SK-N-SH (cell line): ENCODE data around the gene ICA1. TPM values are rescaled to one million over a fixed set of nuclear protein-coding genes. Genes with fewer than 3 reads are reported as not detected.

Experiments
- CTCF ChIA-PET: fragments of 300-600, 350-600 bp; formaldehyde crosslinking; extraction: SDS; loops from one replicate; lab custom pipeline; 2021; lab: Yijun Ruan, JAX
- POLR2A ChIA-PET: fragments of 350-600 bp; sonication (Branson Sonifier 250); formaldehyde crosslinking; extraction: SDS; loops from one replicate; lab custom pipeline; 2020; ENCODE audit warnings: antibody characterized with exemption, inconsistent platforms; lab: Yijun Ruan, JAX
- DNase-seq: peaks from one replicate; pipeline ENCODE4 v3.0.0; 2012
- H2AFZ ChIP-seq: fragments of 200-600 bp; sonication (generic); 2 replicates; pipeline ENCODE4 v1.8.1; 2016; ENCODE audit warnings: antibody characterized with exemption, mild to moderate bottlenecking, low read depth
- H3F3A ChIP-seq: fragments of 200-600 bp; sonication (generic); replicated peaks from 2 replicates; pipeline ENCODE3; 2016; ENCODE audit warnings: antibody characterized with exemption, mild to moderate bottlenecking; ENCODE audit not compliant: insufficient read depth
- H3K27ac ChIP-seq, 2 experiments: fragments of 200-500 bp in 1 of 2; fragments of 200-600 bp in 1 of 2; sonication (Bioruptor generic) in 1 of 2; sonication (generic), shearing (Covaris generic) in 1 of 2; 2 replicates each; pipeline versions ENCODE4 v1.5.1 to v1.6.1; 2014 to 2016; ENCODE audit warnings: low read depth in 2 of 2, inconsistent platforms in 1 of 2, low read length in 1 of 2, mild to moderate bottlenecking in 1 of 2, mixed read lengths in 1 of 2
- H3K27me3 ChIP-seq: fragments of 200-600 bp; sonication (generic), shearing (Covaris generic); 2 replicates; pipeline ENCODE4 v1.6.1; 2016; ENCODE audit warnings: mixed run types; ENCODE audit not compliant: insufficient read depth
- H3K36me3 ChIP-seq, 2 experiments: fragments of 200-500 bp in 1 of 2; fragments of 200-600 bp in 1 of 2; sonication (Bioruptor generic) in 1 of 2; sonication (generic) in 1 of 2; replicated peaks in 1 of 2; 2 replicates each; pipeline versions ENCODE3 to v1.5.1; 2014 to 2016; ENCODE audit warnings: low read length in 1 of 2, mild to moderate bottlenecking in 1 of 2; ENCODE audit not compliant: insufficient read depth in 2 of 2, control insufficient read depth in 1 of 2
- H3K4me1 ChIP-seq, 2 experiments: fragments of 200-500 bp in 1 of 2; fragments of 200-600 bp in 1 of 2; sonication (Bioruptor generic) in 1 of 2; sonication (generic), shearing (Covaris generic) in 1 of 2; 2 replicates each; pipeline versions ENCODE4 v1.5.1 to v1.6.1; 2014 to 2016; ENCODE audit warnings: low read depth in 1 of 2, low read length in 1 of 2, mixed run types in 1 of 2; ENCODE audit not compliant: insufficient read depth in 2 of 2, control insufficient read depth in 1 of 2
- H3K4me2 ChIP-seq: fragments of 200-600 bp; sonication (generic), shearing (Covaris generic); 2 replicates; pipeline ENCODE4 v1.6.1; 2017; ENCODE audit warnings: mixed run types
- H3K4me3 ChIP-seq, 2 experiments: fragments of 200-500 bp in 1 of 2; fragments of 200-600 bp in 1 of 2; sonication (Bioruptor generic) in 1 of 2; sonication (generic), shearing (Covaris generic) in 1 of 2; 2 replicates each; pipeline versions ENCODE4 v1.5.1 to v1.8.1; 2014 to 2016; ENCODE audit warnings: low read depth in 2 of 2, inconsistent platforms in 1 of 2, low read length in 1 of 2, mild to moderate bottlenecking in 1 of 2, mixed read lengths in 1 of 2, moderate library complexity in 1 of 2
- H3K79me2 ChIP-seq: fragments of 200-600 bp; sonication (generic); 2 replicates; pipeline ENCODE4 v1.8.1; 2017; ENCODE audit warnings: mild to moderate bottlenecking; ENCODE audit not compliant: insufficient read depth
- H3K9ac ChIP-seq: fragments of 200-600 bp; sonication (generic); 2 replicates; pipeline ENCODE4 v1.6.1; 2017; ENCODE audit warnings: mixed run types
- H3K9me2 ChIP-seq: fragments of 200-600 bp; sonication (generic); 2 replicates; pipeline ENCODE4 v1.6.1; 2017; ENCODE audit warnings: mixed run types
- H3K9me3 ChIP-seq: fragments of 200-600 bp; sonication (generic); 2 replicates; pipeline ENCODE4 v1.6.1; 2017; ENCODE audit warnings: mixed run types, mild to moderate bottlenecking, moderate library complexity
- H4K20me1 ChIP-seq: fragments of 200-600 bp; sonication (generic); 2 replicates; pipeline ENCODE4 v1.6.1; 2017; ENCODE audit warnings: mild to moderate bottlenecking, mixed run types; ENCODE audit not compliant: insufficient read depth
- CHD2 ChIP-seq: fragments of 150-350 bp; IDR thresholded peaks from 2 replicates; pipeline ENCODE4 v1.6.1; 2018; ENCODE audit warnings: low read length; ENCODE audit not compliant: partially characterized antibody
- EZH2phosphoT487 ChIP-seq: fragments of 200-600 bp; sonication (generic); IDR thresholded peaks from 2 replicates; pipeline ENCODE4 v1.6.1; 2017; ENCODE audit warnings: low read depth, mixed run types, mild to moderate bottlenecking, antibody characterized with exemption, moderate library complexity, borderline replicate concordance
- MEF2A ChIP-seq: IDR thresholded peaks from 2 replicates; pipeline ENCODE4 v1.4.0; 2012; ENCODE audit warnings: low read depth, borderline replicate concordance
- MXI1 ChIP-seq: IDR thresholded peaks from 2 replicates; pipeline ENCODE4 v1.6.1; 2012; ENCODE audit warnings: mild to moderate bottlenecking, low read depth, low read length, improper control_type of control experiment
- NFIC ChIP-seq: IDR thresholded peaks from 2 replicates; pipeline ENCODE4 v1.4.0; 2012; ENCODE audit warnings: borderline replicate concordance
- NRF1 ChIP-seq: IDR thresholded peaks from 2 replicates; pipeline ENCODE4 v1.6.1; 2012; ENCODE audit warnings: low read depth, mild to moderate bottlenecking, low read length
- POLR2AphosphoS5 ChIP-seq: IDR thresholded peaks from 2 replicates; pipeline ENCODE4 v1.6.1; 2012; ENCODE audit warnings: low read depth, low read length
- RAD21 ChIP-seq: IDR thresholded peaks from 2 replicates; pipeline ENCODE4 v1.6.1; 2012; ENCODE audit warnings: mild to moderate bottlenecking, low read length
- RCOR1 ChIP-seq: fragments of 150-350 bp; IDR thresholded peaks from 2 replicates; pipeline ENCODE4 v1.6.1; 2017; ENCODE audit warnings: antibody characterized with exemption, low read length
- RFX5 ChIP-seq: IDR thresholded peaks from 2 replicates; pipeline ENCODE4 v1.6.1; 2012; ENCODE audit warnings: mild to moderate bottlenecking, improper control_type of control experiment, low read length
- RXRA ChIP-seq: IDR thresholded peaks from 2 replicates; pipeline ENCODE4 v1.4.0; 2012; ENCODE audit warnings: low read depth, mild to moderate bottlenecking, borderline replicate concordance
- SIN3A ChIP-seq: IDR thresholded peaks from 2 replicates; pipeline ENCODE4 v1.6.1; 2012; ENCODE audit warnings: low read depth, mild to moderate bottlenecking, low read length, moderate library complexity, borderline replicate concordance
- SMC3 ChIP-seq: IDR thresholded peaks from 2 replicates; pipeline ENCODE4 v1.6.1; 2012; ENCODE audit warnings: low read depth, low read length, improper control_type of control experiment
- TAF1 ChIP-seq: IDR thresholded peaks from 2 replicates; pipeline ENCODE4 v1.6.1; 2012; ENCODE audit warnings: low read depth, mild to moderate bottlenecking, low read length, moderate library complexity, borderline replicate concordance
- TCF12 ChIP-seq: IDR thresholded peaks from 2 replicates; pipeline ENCODE4 v1.4.0; 2012
- TEAD4 ChIP-seq: IDR thresholded peaks from 2 replicates; pipeline ENCODE4 v1.4.0; 2012; ENCODE audit warnings: mild to moderate bottlenecking, borderline replicate concordance; ENCODE audit not compliant: insufficient read depth
- WGBS: methylation state at CpG from one replicate; pipeline ENCODE4 v1.1.6; 2017; ENCODE audit warnings: low lambda C conversion rate; 5-methylcytosine and 5-hydroxymethylcytosine counted together
- polyA plus RNA-seq, 3 experiments: library from polyadenylated mRNA; depleted of rRNA; stranded (reverse); fragments of >200 nt; gene quantifications; 2 replicates each; pipeline ENCODE4 v1.2.3, GENCODE V29; 2012
- TF ChIP-seq, protein P1 (sequence below): fragments of 150-350 bp; IDR thresholded peaks from 2 replicates; pipeline ENCODE4 v1.6.1; 2016; ENCODE audit warnings: mild to moderate bottlenecking, low read depth, low read length
- TF ChIP-seq, protein P2 (sequence below): IDR thresholded peaks from 2 replicates; pipeline ENCODE4; 2012
- TF ChIP-seq, protein P3 (sequence below): fragments of 150-350 bp; IDR thresholded peaks from 2 replicates; pipeline ENCODE4 v1.6.1; 2017; ENCODE audit warnings: antibody characterized with exemption, low read length, low read depth, borderline replicate concordance

ICA1 gene
- polyA plus RNA-seq, 1 of the 3 experiments (the other 2 are of a cell fraction), result 2.4 TPM

GRCh38 chr7:8310876-8311275 is 48.9 kb upstream of the ICA1 start:
- CTCF ChIA-PET, result interaction anchor here (0.7 to 1.2 kb wide), 5 partner anchors 15 to 113 kb away, joined by 3 to 4 read pairs (median 3); no protein-coding TSS in a partner anchor
- 20% methylated on average over 1 of the region's 1 CpG for WGBS

GRCh38 chr7:8305625-8306388 is 43.8 kb upstream of the ICA1 start:
- DNase-seq, result no peak
- Histone ChIP-seq H3K4me2 (no peak overlapping the region), H3K79me2 (no peaks in the 10 kb centered on the region), H2AFZ (no peak overlapping the region), H3K4me3 (no peak overlapping the region), H3K36me3 (no peaks in the 10 kb centered on the region), H4K20me1 (no peaks in the 10 kb centered on the region), H3K4me1 (no peaks in the 10 kb centered on the region), H3K27ac (no peak overlapping the region), H3K9ac (no peak overlapping the region), H3K9me3 (no peaks in the 10 kb centered on the region), H3F3A (no peaks in the 10 kb centered on the region), H3K9me2 (no peaks in the 10 kb centered on the region), H3K27me3 (no peaks in the 10 kb centered on the region)
- no peak for TF ChIP-seq RAD21
- TF ChIP-seq, protein P1, sequence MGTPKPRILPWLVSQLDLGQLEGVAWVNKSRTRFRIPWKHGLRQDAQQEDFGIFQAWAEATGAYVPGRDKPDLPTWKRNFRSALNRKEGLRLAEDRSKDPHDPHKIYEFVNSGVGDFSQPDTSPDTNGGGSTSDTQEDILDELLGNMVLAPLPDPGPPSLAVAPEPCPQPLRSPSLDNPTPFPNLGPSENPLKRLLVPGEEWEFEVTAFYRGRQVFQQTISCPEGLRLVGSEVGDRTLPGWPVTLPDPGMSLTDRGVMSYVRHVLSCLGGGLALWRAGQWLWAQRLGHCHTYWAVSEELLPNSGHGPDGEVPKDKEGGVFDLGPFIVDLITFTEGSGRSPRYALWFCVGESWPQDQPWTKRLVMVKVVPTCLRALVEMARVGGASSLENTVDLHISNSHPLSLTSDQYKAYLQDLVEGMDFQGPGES, result no peak
- TF ChIP-seq, protein P2, sequence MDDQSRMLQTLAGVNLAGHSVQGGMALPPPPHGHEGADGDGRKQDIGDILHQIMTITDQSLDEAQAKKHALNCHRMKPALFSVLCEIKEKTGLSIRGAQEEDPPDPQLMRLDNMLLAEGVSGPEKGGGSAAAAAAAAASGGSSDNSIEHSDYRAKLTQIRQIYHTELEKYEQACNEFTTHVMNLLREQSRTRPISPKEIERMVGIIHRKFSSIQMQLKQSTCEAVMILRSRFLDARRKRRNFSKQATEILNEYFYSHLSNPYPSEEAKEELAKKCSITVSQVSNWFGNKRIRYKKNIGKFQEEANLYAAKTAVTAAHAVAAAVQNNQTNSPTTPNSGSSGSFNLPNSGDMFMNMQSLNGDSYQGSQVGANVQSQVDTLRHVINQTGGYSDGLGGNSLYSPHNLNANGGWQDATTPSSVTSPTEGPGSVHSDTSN, result no peak
- TF ChIP-seq, protein P3, sequence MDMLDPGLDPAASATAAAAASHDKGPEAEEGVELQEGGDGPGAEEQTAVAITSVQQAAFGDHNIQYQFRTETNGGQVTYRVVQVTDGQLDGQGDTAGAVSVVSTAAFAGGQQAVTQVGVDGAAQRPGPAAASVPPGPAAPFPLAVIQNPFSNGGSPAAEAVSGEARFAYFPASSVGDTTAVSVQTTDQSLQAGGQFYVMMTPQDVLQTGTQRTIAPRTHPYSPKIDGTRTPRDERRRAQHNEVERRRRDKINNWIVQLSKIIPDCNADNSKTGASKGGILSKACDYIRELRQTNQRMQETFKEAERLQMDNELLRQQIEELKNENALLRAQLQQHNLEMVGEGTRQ, result no peak
- no peak for TF ChIP-seq TCF12
- TF ChIP-seq MEF2A, result no peak
- no peak for TF ChIP-seq NFIC
- no peak for TF ChIP-seq SIN3A
- TF ChIP-seq POLR2AphosphoS5, result no peak
- no peak for TF ChIP-seq TEAD4
- TF ChIP-seq RCOR1, result no peak
- no peak for TF ChIP-seq RXRA
- no peak for TF ChIP-seq MXI1
- no peak for TF ChIP-seq CHD2
- no peak for TF ChIP-seq EZH2phosphoT487
- TF ChIP-seq RFX5, result no peak
- no peak for TF ChIP-seq TAF1
- no peak for TF ChIP-seq SMC3
- no peak for TF ChIP-seq NRF1
- WGBS, result 67% methylated on average over 10 of the region's 10 CpGs
- ChIA-PET POLR2A (no interaction called here), CTCF (interaction anchor here (1.0 to 2.1 kb wide), 6 partner anchors 9 to 113 kb away, joined by 3 to 10 read pairs (median 3); no protein-coding TSS in a partner anchor)

More at GRCh38 chr7:8310876-8311275, 48.9 kb upstream of the ICA1 start:
- no peaks in the 10 kb centered on the region for H3K9me2 ChIP-seq
- H3K4me3 ChIP-seq, result no peak overlapping the region
- no peak for TF ChIP-seq NRF1
- TF ChIP-seq RAD21, result peak; percentile 46
- no peaks in the 10 kb centered on the region for H3K79me2 ChIP-seq
- no peaks in the 10 kb centered on the region for H4K20me1 ChIP-seq
- H3K9me3 ChIP-seq, result no peaks in the 10 kb centered on the region
- peaks cover 0 to 6% of the 10 kb centered on the region in 2 experiments; a peak in 1 of 4 replicates for H3K4me1 ChIP-seq
- no peaks in the 10 kb centered on the region for H3K36me3 ChIP-seq
- POLR2A ChIA-PET, result no interaction called here
- no peaks in the 10 kb centered on the region for H3K27me3 ChIP-seq
- DNase-seq, result no peak
- no peak overlapping the region for H3K9ac ChIP-seq
- H3K27ac ChIP-seq, result no peak overlapping the region
- H3F3A ChIP-seq, result no peaks in the 10 kb centered on the region
- H2AFZ ChIP-seq, result no peak overlapping the region
- H3K4me2 ChIP-seq, result no peak overlapping the region
